ENCODE data around the gene FGF8.

DNA sequence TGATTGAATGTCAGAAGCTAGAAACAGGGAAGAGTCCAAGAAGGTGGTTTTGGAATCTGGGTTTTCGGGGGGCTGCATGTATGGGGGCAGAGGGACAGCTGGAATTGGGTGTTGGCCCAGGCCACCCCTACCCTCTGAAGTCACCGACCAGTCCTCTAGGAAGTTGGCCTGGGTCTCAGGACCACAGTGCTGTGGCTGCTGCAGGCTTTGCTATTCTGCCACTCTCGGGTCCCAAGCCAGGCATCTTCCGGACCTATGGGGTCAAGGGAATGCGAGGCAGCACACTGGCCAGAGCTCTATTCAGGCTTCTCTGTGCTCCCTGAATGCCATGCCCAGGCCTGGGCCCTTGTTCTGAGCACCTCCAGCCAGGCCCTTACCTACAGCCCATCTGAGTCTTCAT is 13.2 kb downstream of the FGF8 start:
- TF ChIP-seq TCF7 (IDR thresholded peaks at IDR 0.05; ENCODE audit: borderline replicate concordance) (no peak), CREB1 (IDR thresholded peaks at IDR 0.05; ENCODE audit: low read depth) (no peak), ESRRA (IDR thresholded peaks at IDR 0.05; ENCODE audit: low read length) (no peak), HDAC6 (IDR thresholded peaks at IDR 0.05; ENCODE audit: unreplicated experiment) (no peak)
